ENCODE measurements around the gene DPYSL3. TPM values are rescaled to one million over a fixed set of nuclear protein-coding genes. Genes with fewer than 3 reads are reported as not detected.

DPYSL3 gene
- total and polyA plus RNA-seq, 2 donors (not counting 3 experiments of a cell fraction or from before 2014, with no cell fraction given): 80.3 to 146 TPM

DNA sequence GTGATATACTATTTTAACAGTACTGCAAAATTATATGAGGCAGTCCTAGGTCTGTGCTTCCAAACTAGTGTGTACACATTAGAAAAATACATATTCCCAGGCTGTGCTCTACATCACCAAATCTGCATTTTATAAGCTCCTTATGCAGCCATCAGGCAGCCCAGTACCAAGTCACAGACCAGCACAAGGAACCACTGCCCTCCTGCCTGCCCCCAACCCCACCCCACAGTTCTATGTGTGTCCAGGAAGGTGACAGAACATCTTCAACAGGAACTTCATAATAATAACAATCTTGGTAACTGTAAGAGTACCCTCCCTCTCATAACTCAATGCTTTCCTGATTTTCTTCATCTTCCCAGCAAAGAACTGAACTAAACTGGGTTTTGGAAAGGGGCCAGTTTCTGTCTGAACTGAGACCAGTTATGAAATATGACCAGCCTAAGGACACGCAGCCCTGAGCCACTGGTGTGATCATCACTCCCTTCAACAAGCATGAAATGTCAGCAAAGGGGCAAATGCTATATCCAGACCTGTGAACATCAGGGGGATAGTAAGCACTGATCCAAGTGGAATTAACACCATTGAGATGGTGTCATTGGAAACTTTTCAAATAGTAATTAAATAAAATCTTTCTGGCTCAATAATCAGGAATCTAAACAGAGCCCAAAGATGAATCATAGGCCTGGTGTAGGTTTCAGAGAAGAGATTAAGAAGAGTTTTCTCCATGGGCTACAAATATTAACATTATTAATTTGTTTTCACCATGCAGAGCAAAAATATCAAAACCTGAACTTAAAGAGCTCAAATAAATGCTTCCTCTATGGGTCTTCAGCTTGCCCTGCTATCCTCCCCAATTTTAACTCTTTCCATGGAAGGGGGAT is 82.1 kb downstream of the DPYSL3 start:
- no peak overlapping the region for H3K4me2 ChIP-seq (ENCODE audit: insufficient read depth, low read length)
- no peak for FAIRE-seq
- H3K36me3 ChIP-seq (ENCODE audit: control insufficient read depth in 2 of 2, extremely low read depth in 1 of 2, insufficient read depth in 2 of 2, low read length in 2 of 2): no peaks in the 10 kb centered on the region

More for the DNA sequence above, 82.1 kb downstream of the DPYSL3 start:
- H3K9me3 ChIP-seq (replicated peaks; ENCODE audit: control insufficient read depth, insufficient read depth, low read length): no peaks in the 10 kb centered on the region
- ChIA-PET CTCF (interaction anchor here (1.0 to 1.5 kb wide), 4 partner anchors 12 to 151 kb away, joined by 3 read pairs; no protein-coding TSS in a partner anchor), POLR2A (no interaction called here)
- no peak overlapping the region for H3K9ac ChIP-seq (replicated peaks; ENCODE audit: extremely low read depth, insufficient read depth, low read length)
- H2AFZ ChIP-seq (ENCODE audit: low read depth, low read length): no peak overlapping the region
- no TSS peak for BruUV-seq (replicated peaks)
- H3K4me1 ChIP-seq (ENCODE audit: control insufficient read depth, extremely low read depth, insufficient read depth, low read length): no peaks in the 10 kb centered on the region
- H3K79me2 ChIP-seq (ENCODE audit: control insufficient read depth, insufficient read depth, low read length): peaks cover 45% of the 10 kb centered on the region
- intact Hi-C loops (cut with micrococcal nuclease): no loop called here
- no peak overlapping the region for H3K27ac ChIP-seq (ENCODE audit: insufficient read depth, low read depth, low read length)
- TF ChIP-seq, protein P1, sequence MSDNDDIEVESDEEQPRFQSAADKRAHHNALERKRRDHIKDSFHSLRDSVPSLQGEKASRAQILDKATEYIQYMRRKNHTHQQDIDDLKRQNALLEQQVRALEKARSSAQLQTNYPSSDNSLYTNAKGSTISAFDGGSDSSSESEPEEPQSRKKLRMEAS (IDR thresholded peaks at IDR 0.05; ENCODE audit: insufficient read depth, insufficient read length): no peak
- TF ChIP-seq POLR2A (IDR thresholded peaks at IDR 0.05; ENCODE audit: low read depth, low read length): no peak
- TF ChIP-seq POLR2AphosphoS5 (IDR thresholded peaks at IDR 0.05; ENCODE audit: insufficient read depth, low read depth, low read length): no peak
- TF ChIP-seq MYC (IDR thresholded peaks at IDR 0.05; ENCODE audit: low read depth, low read length): no peak
- TF ChIP-seq GATA2 (IDR thresholded peaks at IDR 0.05; ENCODE audit: insufficient read depth, insufficient read length, low read depth, low read length): no peak
- no peak for TF ChIP-seq FOS (IDR thresholded peaks at IDR 0.05; ENCODE audit: borderline replicate concordance, insufficient read depth, low read length)
- no peak for TF ChIP-seq JUN (IDR thresholded peaks at IDR 0.05; ENCODE audit: borderline replicate concordance, insufficient read depth, insufficient read length, low read depth)
- TF ChIP-seq, protein P2, sequence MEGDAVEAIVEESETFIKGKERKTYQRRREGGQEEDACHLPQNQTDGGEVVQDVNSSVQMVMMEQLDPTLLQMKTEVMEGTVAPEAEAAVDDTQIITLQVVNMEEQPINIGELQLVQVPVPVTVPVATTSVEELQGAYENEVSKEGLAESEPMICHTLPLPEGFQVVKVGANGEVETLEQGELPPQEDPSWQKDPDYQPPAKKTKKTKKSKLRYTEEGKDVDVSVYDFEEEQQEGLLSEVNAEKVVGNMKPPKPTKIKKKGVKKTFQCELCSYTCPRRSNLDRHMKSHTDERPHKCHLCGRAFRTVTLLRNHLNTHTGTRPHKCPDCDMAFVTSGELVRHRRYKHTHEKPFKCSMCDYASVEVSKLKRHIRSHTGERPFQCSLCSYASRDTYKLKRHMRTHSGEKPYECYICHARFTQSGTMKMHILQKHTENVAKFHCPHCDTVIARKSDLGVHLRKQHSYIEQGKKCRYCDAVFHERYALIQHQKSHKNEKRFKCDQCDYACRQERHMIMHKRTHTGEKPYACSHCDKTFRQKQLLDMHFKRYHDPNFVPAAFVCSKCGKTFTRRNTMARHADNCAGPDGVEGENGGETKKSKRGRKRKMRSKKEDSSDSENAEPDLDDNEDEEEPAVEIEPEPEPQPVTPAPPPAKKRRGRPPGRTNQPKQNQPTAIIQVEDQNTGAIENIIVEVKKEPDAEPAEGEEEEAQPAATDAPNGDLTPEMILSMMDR (IDR thresholded peaks at IDR 0.05; ENCODE audit: extremely low read depth in 1 of 2, insufficient read depth in 1 of 2, low read depth in 1 of 2, low read length in 2 of 2): no peak
- no peak for TF ChIP-seq EZH2 (IDR thresholded peaks at IDR 0.05; ENCODE audit: borderline replicate concordance, low read depth, low read length, severe bottlenecking)
- no peaks in the 10 kb centered on the region for H4K20me1 ChIP-seq (replicated peaks; ENCODE audit: control insufficient read depth, extremely low read depth, insufficient read depth, low read length)
- H3K4me3 ChIP-seq (replicated peaks in 1 of 3; ENCODE audit: insufficient read depth in 1 of 3, low read depth in 1 of 3, low read length in 3 of 3): no peak overlapping the region
- dilution Hi-C loops (cut with MboI; ENCODE audit: extremely low pct_ligation_motif_present, low sequenced_read_pairs): no loop called here
- DNase-seq (ENCODE audit: low read depth, low spot score): no peak
- H3K27me3 ChIP-seq (ENCODE audit: control insufficient read depth in 2 of 2, insufficient read depth in 2 of 2, low read length in 2 of 2): no peaks in the 10 kb centered on the region
- no peaks in the 10 kb centered on the region for H3K9me1 ChIP-seq (replicated peaks; ENCODE audit: control insufficient read depth, extremely low read depth, insufficient read depth, low read length)
